Upper lobe of right lung (tissue), 1 donor: Measurements from ENCODE around the gene ENPP6. TPM values are rescaled to one million over a fixed set of nuclear protein-coding genes. Genes with fewer than 3 reads are reported as not detected.

ENCODE experiments used
- ATAC-seq: fragments of 200-7000 bp; cut with Tn5 transposase; one replicate; pipeline ENCODE4 v1.9.1; 2020; ENCODE audit warnings: mild to moderate bottlenecking, moderate library complexity
- DNase-seq: peaks from one replicate; pipeline ENCODE4 v3.0.0-alpha.2; 2020
- H3K27ac ChIP-seq: fragments of 200-600 bp; one replicate; pipeline ENCODE4 v1.8.0; 2022
- H3K27me3 ChIP-seq: fragments of 200-600 bp; one replicate; pipeline ENCODE4 v1.8.0; 2022; ENCODE audit warnings: mild to moderate bottlenecking
- H3K36me3 ChIP-seq: fragments of 200-600 bp; one replicate; pipeline ENCODE4 v1.8.0; 2022
- H3K4me1 ChIP-seq: fragments of 200-600 bp; one replicate; pipeline ENCODE4 v1.8.0; 2022
- H3K4me3 ChIP-seq: fragments of 200-600 bp; one replicate; pipeline ENCODE4 v1.8.0; 2022; ENCODE audit warnings: mild to moderate bottlenecking
- H3K9me3 ChIP-seq: fragments of 200-600 bp; one replicate; pipeline ENCODE4 v1.8.0; 2022
- CTCF ChIP-seq: fragments of 200-600 bp; IDR thresholded peaks from one replicate; pipeline ENCODE4 v1.8.0; 2022; ENCODE audit warnings: antibody characterized with exemption
- intact Hi-C: fragments of 100-400 bp; cut with DNase I; formaldehyde crosslinking; loops from one replicate; pipeline ENCODE4 v1.11.0; 2022
- total RNA-seq: library from RNA; stranded (reverse); fragmentation: NEBNext Ultra II Directional; extraction: Animal tissue kit (Norgen Biotek cat#: 25700); gene quantifications from one replicate; pipeline ENCODE4 v1.2.1, GENCODE V29; 2021
- donor health status: DM: no; HTN: yes; CAD: no; lungs with severe emphysema.

The ENPP6 gene
- total RNA-seq, 1 donor from 2014 or later = 0.12 TPM

DNA sequence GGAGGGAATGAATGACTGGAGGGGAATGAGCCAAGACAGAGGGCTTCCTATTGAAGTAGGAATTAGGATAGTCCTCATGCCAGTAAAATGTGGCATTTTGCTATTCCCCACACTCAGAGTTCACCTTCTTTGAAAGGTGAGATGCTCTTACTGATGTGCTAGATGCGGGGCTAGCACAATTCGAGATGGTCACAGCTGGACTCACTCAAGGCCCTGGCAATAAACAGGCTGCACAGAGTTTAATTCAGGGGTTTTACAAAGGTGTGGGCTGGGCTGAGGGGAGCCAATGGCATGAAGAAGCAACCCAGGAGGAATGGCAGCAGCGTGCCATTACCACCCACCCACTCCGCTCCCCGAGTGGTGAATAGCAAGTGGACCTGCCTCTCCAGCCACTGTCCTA lies 55.1 kb downstream of the ENPP6 start:
- no peaks in the 10 kb centered on the region for H3K4me1 ChIP-seq
- peaks cover 3% of the 10 kb centered on the region for H3K27me3 ChIP-seq
- no peak overlapping the region for H3K27ac ChIP-seq
- DNase-seq = no peak
- no peak overlapping the region for H3K4me3 ChIP-seq
- intact Hi-C loops = no loop called here
- no peaks in the 10 kb centered on the region for H3K9me3 ChIP-seq
- TF ChIP-seq CTCF = no peak
- ATAC-seq = no peak
- no peaks in the 10 kb centered on the region for H3K36me3 ChIP-seq

DNA sequence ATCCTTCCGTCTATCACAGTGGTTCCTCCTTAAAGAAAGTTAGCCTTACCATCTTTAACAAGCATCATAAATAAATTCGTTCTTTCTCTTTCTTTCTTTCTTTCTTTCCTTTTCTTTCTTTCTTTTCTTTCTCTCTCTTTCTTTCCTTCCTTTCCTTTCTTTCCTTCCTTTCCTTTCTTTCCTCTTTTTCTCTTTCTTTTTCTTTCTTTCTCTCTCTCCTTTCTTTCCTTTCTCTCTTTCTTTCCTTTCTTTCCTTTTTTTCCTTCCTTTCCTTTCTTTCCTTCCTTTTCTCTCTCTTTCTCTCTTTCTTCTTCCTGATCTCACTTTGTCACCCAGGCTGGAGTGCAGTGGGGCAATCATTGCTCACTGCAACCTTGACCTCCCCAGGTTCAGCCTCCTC lies 60.4 kb downstream of the ENPP6 start:
- Histone ChIP-seq H3K27me3 (no peaks in the 10 kb centered on the region), H3K4me1 (peaks cover 7% of the 10 kb centered on the region), H3K9me3 (no peaks in the 10 kb centered on the region), H3K36me3 (no peaks in the 10 kb centered on the region), H3K4me3 (no peak overlapping the region), H3K27ac (no peak overlapping the region)
- DNase-seq (no peak), ATAC-seq (no peak)
- no peak for TF ChIP-seq CTCF
- intact Hi-C loops = no loop called here

GRCh38 chr4:184156163-184156920 lies 61.3 kb downstream of the ENPP6 start:
- DNase-seq (no peak), ATAC-seq (peak; percentile 20)
- no peak overlapping the region for H3K4me3 ChIP-seq
- H3K27ac ChIP-seq = no peak overlapping the region
- no peaks in the 10 kb centered on the region for H3K36me3 ChIP-seq
- no peak for TF ChIP-seq CTCF
- H3K9me3 ChIP-seq = no peaks in the 10 kb centered on the region
- peaks cover 7% of the 10 kb centered on the region for H3K4me1 ChIP-seq
- H3K27me3 ChIP-seq = no peaks in the 10 kb centered on the region
- intact Hi-C loops = no loop called here

DNA sequence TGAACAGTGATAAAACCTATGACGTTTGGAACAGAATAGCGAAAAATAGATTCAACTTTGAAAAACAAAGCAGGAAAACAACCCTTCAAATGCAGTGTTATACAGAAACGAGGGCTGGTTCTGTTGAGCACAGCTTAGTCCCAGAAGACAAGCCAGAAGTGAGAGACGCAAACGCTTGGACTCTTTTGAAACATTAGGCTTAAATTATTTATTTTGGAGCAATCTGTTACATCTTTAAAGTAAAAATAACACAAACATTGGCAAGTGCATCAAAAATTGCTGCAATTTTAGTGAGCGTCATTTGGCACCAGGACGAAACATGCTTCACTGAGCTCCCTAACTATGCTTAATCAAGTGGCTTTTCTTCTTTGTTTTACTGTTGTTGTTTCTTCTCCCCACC lies 63.5 kb downstream of the ENPP6 start:
- ATAC-seq (no peak), DNase-seq (no peak)
- Histone ChIP-seq H3K4me3 (no peak overlapping the region), H3K27me3 (no peaks in the 10 kb centered on the region), H3K9me3 (no peaks in the 10 kb centered on the region), H3K4me1 (peaks cover 21% of the 10 kb centered on the region), H3K27ac (no peak overlapping the region), H3K36me3 (no peaks in the 10 kb centered on the region)
- TF ChIP-seq CTCF = no peak
- intact Hi-C loops = no loop called here

GRCh38 chr4:184153781-184154180 lies 63.9 kb downstream of the ENPP6 start:
- no peak for DNase-seq
- no peak for TF ChIP-seq CTCF
- Histone ChIP-seq H3K36me3 (no peaks in the 10 kb centered on the region), H3K9me3 (no peaks in the 10 kb centered on the region), H3K27ac (no peak overlapping the region), H3K4me3 (no peak overlapping the region), H3K4me1 (peaks cover 25% of the 10 kb centered on the region), H3K27me3 (no peaks in the 10 kb centered on the region)
- intact Hi-C loops = no loop called here
- no peak for ATAC-seq
